DOHH2 (cell line): ENCODE measurements around the gene HMSD.

Experiments
- H3F3A ChIP-seq: fragments of 200-600 bp; sonication (generic), shearing (Covaris generic); 2 replicates; pipeline ENCODE4 v1.6.0; 2016; ENCODE audit warnings: antibody characterized with exemption, mild to moderate bottlenecking; ENCODE audit not compliant: control insufficient read depth, insufficient read depth
- H3K27ac ChIP-seq: fragments of 200-600 bp; sonication (generic); 2 replicates; pipeline ENCODE4 v1.5.1; 2014; ENCODE audit warnings: low read depth, mild to moderate bottlenecking, low read length, moderate library complexity
- H3K27me3 ChIP-seq: fragments of 200-600 bp; sonication (generic); 2 replicates; pipeline ENCODE4 v1.6.1; 2014; ENCODE audit warnings: mild to moderate bottlenecking, low read length, mixed read lengths; ENCODE audit not compliant: control insufficient read depth
- H3K36me3 ChIP-seq: fragments of 200-600 bp; sonication (generic); 2 replicates; pipeline ENCODE4 v1.6.1; 2014; ENCODE audit warnings: mild to moderate bottlenecking, low read length, moderate library complexity, mixed read lengths; ENCODE audit not compliant: control insufficient read depth
- H3K4me1 ChIP-seq: fragments of 200-600 bp; sonication (generic); 2 replicates; pipeline ENCODE4 v1.6.1; 2014; ENCODE audit warnings: mild to moderate bottlenecking, low read length, mixed read lengths; ENCODE audit not compliant: control insufficient read depth
- H3K4me2 ChIP-seq: fragments of 200-600 bp; sonication (generic); 2 replicates; pipeline ENCODE4 v1.6.0; 2014; ENCODE audit warnings: mild to moderate bottlenecking, low read length, moderate library complexity
- H3K4me3 ChIP-seq: fragments of 200-600 bp; sonication (generic); 2 replicates; pipeline ENCODE4 v1.5.1; 2014; ENCODE audit warnings: mild to moderate bottlenecking, low read length, mixed read lengths
- H3K79me2 ChIP-seq: fragments of 200-600 bp; sonication (generic); 2 replicates; pipeline ENCODE4 v1.6.1; 2014; ENCODE audit warnings: mild to moderate bottlenecking, low read length, mixed read lengths; ENCODE audit not compliant: control insufficient read depth
- H3K9me2 ChIP-seq: fragments of 200-600 bp; sonication (generic); replicated peaks from 2 replicates; pipeline ENCODE4 v1.6.1; 2014; ENCODE audit warnings: mild to moderate bottlenecking, low read length, mixed read lengths; ENCODE audit not compliant: control insufficient read depth
- H3K9me3 ChIP-seq: fragments of 200-600 bp; sonication (generic); 2 replicates; pipeline ENCODE4 v1.6.1; 2014; ENCODE audit warnings: antibody characterized with exemption, low read length, mixed read lengths; ENCODE audit not compliant: control insufficient read depth, insufficient read depth
- H4K20me1 ChIP-seq: fragments of 200-600 bp; sonication (generic); 2 replicates; pipeline ENCODE4 v1.6.0; 2014; ENCODE audit warnings: low read depth, mild to moderate bottlenecking, antibody characterized with exemption, low read length, moderate library complexity; ENCODE audit not compliant: control insufficient read depth, insufficient read depth
- CTCF ChIP-seq: fragments of 200-600 bp; sonication (generic); IDR thresholded peaks from one replicate; pipeline ENCODE4 v1.5.1; 2014; ENCODE audit warnings: antibody characterized with exemption, mild to moderate bottlenecking, low read depth, low read length; ENCODE audit not compliant: poor library complexity, severe bottlenecking
- EZH2phosphoT487 ChIP-seq: fragments of 200-600 bp; sonication (generic); IDR thresholded peaks from 2 replicates; pipeline ENCODE4 v1.6.1; 2017; ENCODE audit warnings: borderline replicate concordance, mild to moderate bottlenecking, antibody characterized with exemption, low read length, moderate library complexity, mixed read lengths

The HMSD gene

GRCh38 chr18:63979409-63979920, 30.4 kb downstream of the HMSD start:
- Histone ChIP-seq H3K27ac (no peak overlapping the region), H3K9me3 (no peaks in the 10 kb centered on the region), H3F3A (0 out of 2 replicates have a peak, but pooled peaks cover 3% of the 10 kb centered on the region), H3K9me2 (no peaks in the 10 kb centered on the region), H3K27me3 (no peaks in the 10 kb centered on the region), H3K4me3 (no peak overlapping the region), H4K20me1 (no peaks in the 10 kb centered on the region), H3K4me2 (0 out of 2 replicates have a peak overlapping the region, but pooled peaks have one; percentile 2), H3K79me2 (no peaks in the 10 kb centered on the region), H3K36me3 (no peaks in the 10 kb centered on the region), H3K4me1 (peaks cover 21% of the 10 kb centered on the region)
- TF ChIP-seq CTCF, result peak; percentile 89
- no peak for TF ChIP-seq EZH2phosphoT487

GRCh38 chr18:63980027-63980426, 30.9 kb downstream of the HMSD start:
- no peaks in the 10 kb centered on the region for H3K27me3 ChIP-seq
- no peak overlapping the region for H3K4me2 ChIP-seq
- no peaks in the 10 kb centered on the region for H3K79me2 ChIP-seq
- H3K27ac ChIP-seq, result no peak overlapping the region
- no peaks in the 10 kb centered on the region for H3K9me2 ChIP-seq
- H3K4me1 ChIP-seq, result peaks cover 16% of the 10 kb centered on the region
- no peaks in the 10 kb centered on the region for H4K20me1 ChIP-seq
- no peak for TF ChIP-seq EZH2phosphoT487
- TF ChIP-seq CTCF, result no peak
- no peaks in the 10 kb centered on the region for H3K9me3 ChIP-seq
- 0 out of 2 replicates have a peak, but pooled peaks cover 3% of the 10 kb centered on the region for H3F3A ChIP-seq
- H3K36me3 ChIP-seq, result no peaks in the 10 kb centered on the region
- H3K4me3 ChIP-seq, result no peak overlapping the region

GRCh38 chr18:63980896-63981460, 31.9 kb downstream of the HMSD start:
- Histone ChIP-seq H3K27me3 (no peaks in the 10 kb centered on the region), H3K9me3 (no peaks in the 10 kb centered on the region), H3K4me3 (no peak overlapping the region), H3K9me2 (no peaks in the 10 kb centered on the region), H3K79me2 (no peaks in the 10 kb centered on the region), H3K27ac (no peak overlapping the region), H4K20me1 (no peaks in the 10 kb centered on the region), H3K36me3 (no peaks in the 10 kb centered on the region), H3F3A (0 out of 2 replicates have a peak, but pooled peaks cover under 1% of the 10 kb centered on the region), H3K4me1 (peaks cover 6% of the 10 kb centered on the region), H3K4me2 (no peak overlapping the region)
- TF ChIP-seq CTCF (no peak), EZH2phosphoT487 (no peak)
